NT2/D1 (cell line): ENCODE measurements around the gene RHCG.
A peak's percentile ranks its signal among the peaks of the same experiment; 100 is the strongest.
"Not testable (repeated sequence)": the region's sequence is repeated elsewhere in the genome, so short reads cannot be mapped to it uniquely, and the experiment has no call there.

Experiments used
- DNase-seq: peaks from one replicate; pipeline ENCODE4 v3.0.0-alpha.2; 2011; ENCODE audit warnings: low read depth, low spot score
- H3K27me3 ChIP-seq: 2 replicates; pipeline ENCODE4 v1.6.0; 2011; ENCODE audit warnings: mild to moderate bottlenecking; ENCODE audit not compliant: insufficient read length, insufficient read depth
- H3K36me3 ChIP-seq: 2 replicates; pipeline ENCODE4 v1.6.1; 2011; ENCODE audit warnings: mild to moderate bottlenecking, low read length, mixed read lengths; ENCODE audit not compliant: insufficient read depth, insufficient read length
- H3K4me1 ChIP-seq: 2 replicates; pipeline ENCODE4 v1.5.1; 2011; ENCODE audit not compliant: insufficient read depth, insufficient read length
- H3K4me3 ChIP-seq: 2 replicates; pipeline ENCODE4 v1.5.1; 2011; ENCODE audit warnings: low read depth; ENCODE audit not compliant: insufficient read length
- H3K9ac ChIP-seq: 2 replicates; pipeline ENCODE4 v1.6.0; 2011; ENCODE audit warnings: low read depth; ENCODE audit not compliant: insufficient read length
- H3K9me3 ChIP-seq: 2 replicates; pipeline ENCODE4 v1.5.1; 2011; ENCODE audit warnings: mild to moderate bottlenecking, low read length; ENCODE audit not compliant: insufficient read depth
- SUZ12 ChIP-seq: IDR thresholded peaks from 2 replicates; pipeline ENCODE4 v1.6.1; 2011; ENCODE audit not compliant: insufficient read length, insufficient read depth; ENCODE audit errors: extremely low read depth
- YY1 ChIP-seq: IDR thresholded peaks from 2 replicates; pipeline ENCODE4 v1.6.1; 2011; ENCODE audit not compliant: insufficient read length, insufficient read depth
- ZNF274 ChIP-seq: IDR thresholded peaks from 2 replicates; pipeline ENCODE4 v1.6.1; 2011; ENCODE audit warnings: mild to moderate bottlenecking, low read depth, low read length

The RHCG gene

DNA sequence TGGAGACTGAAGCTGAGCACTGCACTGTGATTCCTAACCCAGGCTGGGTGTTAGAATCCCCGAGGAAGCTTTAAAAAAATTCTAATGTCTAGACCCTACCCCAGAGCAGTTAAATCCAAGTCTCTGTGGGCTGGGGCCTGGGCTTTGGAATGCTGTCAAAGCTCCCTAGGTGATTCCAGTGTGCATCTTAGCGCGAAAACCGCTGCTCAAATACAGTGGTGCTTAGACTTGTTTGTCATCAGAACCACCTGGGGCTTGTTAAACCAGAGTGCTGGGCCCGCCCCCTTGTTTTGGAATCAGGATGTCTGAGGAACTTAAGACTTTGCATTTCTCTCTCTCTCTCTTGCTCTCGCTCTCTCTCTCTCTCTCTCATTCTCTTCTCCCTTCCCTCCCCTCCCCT is 20.7 kb downstream of the RHCG start:
- DNase-seq: no peak
- Histone ChIP-seq H3K27me3 (peaks cover 64% of the 10 kb centered on the region), H3K9ac (no peak overlapping the region), H3K9me3 (no peaks in the 10 kb centered on the region), H3K4me1 (no peaks in the 10 kb centered on the region), H3K4me3 (no peak overlapping the region), H3K36me3 (no peaks in the 10 kb centered on the region)
- no peak for TF ChIP-seq SUZ12

DNA sequence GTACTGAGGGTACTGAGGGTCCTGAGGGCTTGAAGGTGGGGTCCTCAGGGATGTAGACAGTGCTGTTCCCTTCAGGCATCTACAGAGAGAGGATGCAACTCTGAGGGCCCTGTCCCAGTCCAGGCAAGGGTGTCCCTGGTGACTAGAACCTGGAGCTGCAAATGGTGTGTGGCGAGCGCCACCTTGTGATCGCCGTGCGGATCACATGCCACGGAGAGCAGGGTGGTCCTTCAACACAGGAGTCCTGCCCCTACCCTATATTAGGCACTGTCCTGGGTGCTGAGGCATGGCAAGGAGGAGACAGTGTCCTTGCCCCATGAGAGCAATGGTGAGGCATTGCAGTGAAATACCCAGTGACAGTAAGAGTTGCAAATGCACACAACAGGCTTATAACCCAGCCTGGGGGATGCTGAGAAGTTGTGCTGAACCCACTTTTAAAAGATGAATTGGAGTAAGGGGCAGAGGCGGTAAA is 23.6 kb downstream of the RHCG start:
- no peaks in the 10 kb centered on the region for H3K4me1 ChIP-seq
- no peak overlapping the region for H3K9ac ChIP-seq
- H3K27me3 ChIP-seq: peaks cover 64% of the 10 kb centered on the region
- DNase-seq: peak; percentile 78
- no peaks in the 10 kb centered on the region for H3K9me3 ChIP-seq
- H3K36me3 ChIP-seq: no peaks in the 10 kb centered on the region
- no peak for TF ChIP-seq ZNF274
- H3K4me3 ChIP-seq: no peak overlapping the region

DNA sequence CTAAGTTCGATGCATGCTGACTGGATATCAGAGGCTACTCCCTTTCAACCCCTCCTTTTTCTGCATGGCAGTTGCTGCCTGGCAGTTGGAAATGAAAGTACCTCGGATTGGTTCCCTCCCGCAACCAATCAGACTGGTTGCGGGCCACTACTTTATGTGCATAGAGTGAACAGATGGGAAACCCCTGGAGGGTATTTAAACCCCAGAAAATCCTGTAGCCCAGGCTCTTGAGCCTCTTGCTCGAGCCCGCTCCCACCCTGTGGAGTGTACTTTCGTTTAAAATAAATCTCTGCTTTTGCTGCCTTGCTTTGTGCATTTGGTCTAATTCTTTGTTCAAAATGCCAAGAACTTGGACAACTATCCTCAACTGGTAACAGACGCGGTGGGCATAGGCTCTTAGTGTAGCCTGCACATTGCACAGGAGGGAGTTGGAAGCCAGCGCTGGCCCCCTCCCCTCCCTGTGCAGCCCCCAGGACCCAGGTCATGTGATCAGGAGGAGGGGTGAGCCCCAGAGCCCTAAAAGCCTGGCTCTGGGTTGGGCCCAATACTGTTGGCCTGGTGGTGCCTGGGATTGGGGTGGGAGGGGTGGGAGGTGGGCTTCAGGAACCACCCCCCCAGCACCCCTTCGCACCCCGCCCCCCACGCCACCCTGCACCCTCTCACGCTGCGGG is 26.8 kb downstream of the RHCG start:
- Histone ChIP-seq H3K9me3 (no peaks in the 10 kb centered on the region), H3K4me1 (no peaks in the 10 kb centered on the region), H3K36me3 (no peaks in the 10 kb centered on the region), H3K4me3 (no peak overlapping the region), H3K27me3 (peaks cover 61% of the 10 kb centered on the region), H3K9ac (no peak overlapping the region)
- no peak for TF ChIP-seq SUZ12
- TF ChIP-seq YY1: no peak
- TF ChIP-seq ZNF274: no peak
- no peak for DNase-seq

- H3K27me3 ChIP-seq: peaks cover 61% of the 10 kb centered on the region
- H3K9ac ChIP-seq, H3K9me3 ChIP-seq, DNase-seq, H3K36me3 ChIP-seq, H3K4me3 ChIP-seq, H3K4me1 ChIP-seq: not testable (repeated sequence)
Measured at GRCh38 chr15:89468813-89469212, 27.6 kb downstream of the RHCG start.

DNA sequence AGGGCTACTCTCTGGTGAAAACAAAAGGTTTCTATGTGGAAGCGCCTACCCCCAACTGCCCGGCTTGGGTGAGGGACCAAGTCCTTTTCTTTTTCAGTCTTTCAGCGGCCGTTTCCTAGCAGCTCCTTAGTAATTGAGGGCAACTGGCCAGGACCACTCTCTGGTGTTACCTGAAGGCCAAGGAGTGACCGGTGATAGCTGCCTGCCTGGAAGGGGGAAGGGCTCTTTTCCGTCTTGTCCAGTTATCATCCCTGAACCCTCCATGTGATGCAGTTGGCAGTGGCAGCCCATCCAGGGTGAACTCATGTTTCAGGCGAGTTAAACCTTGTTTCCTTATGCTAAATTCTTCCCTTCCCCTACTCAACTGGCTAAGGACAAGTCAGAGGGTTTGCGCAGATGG is 33.3 kb downstream of the RHCG start:
- H3K9ac ChIP-seq: no peak overlapping the region
- H3K4me3 ChIP-seq: no peak overlapping the region
- H3K27me3 ChIP-seq: peaks cover 83% of the 10 kb centered on the region
- no peak for DNase-seq
- H3K36me3 ChIP-seq: no peaks in the 10 kb centered on the region
- no peaks in the 10 kb centered on the region for H3K9me3 ChIP-seq
- no peak for TF ChIP-seq YY1
- no peak for TF ChIP-seq ZNF274
- no peak for TF ChIP-seq SUZ12
- H3K4me1 ChIP-seq: peaks cover 24% of the 10 kb centered on the region

DNA sequence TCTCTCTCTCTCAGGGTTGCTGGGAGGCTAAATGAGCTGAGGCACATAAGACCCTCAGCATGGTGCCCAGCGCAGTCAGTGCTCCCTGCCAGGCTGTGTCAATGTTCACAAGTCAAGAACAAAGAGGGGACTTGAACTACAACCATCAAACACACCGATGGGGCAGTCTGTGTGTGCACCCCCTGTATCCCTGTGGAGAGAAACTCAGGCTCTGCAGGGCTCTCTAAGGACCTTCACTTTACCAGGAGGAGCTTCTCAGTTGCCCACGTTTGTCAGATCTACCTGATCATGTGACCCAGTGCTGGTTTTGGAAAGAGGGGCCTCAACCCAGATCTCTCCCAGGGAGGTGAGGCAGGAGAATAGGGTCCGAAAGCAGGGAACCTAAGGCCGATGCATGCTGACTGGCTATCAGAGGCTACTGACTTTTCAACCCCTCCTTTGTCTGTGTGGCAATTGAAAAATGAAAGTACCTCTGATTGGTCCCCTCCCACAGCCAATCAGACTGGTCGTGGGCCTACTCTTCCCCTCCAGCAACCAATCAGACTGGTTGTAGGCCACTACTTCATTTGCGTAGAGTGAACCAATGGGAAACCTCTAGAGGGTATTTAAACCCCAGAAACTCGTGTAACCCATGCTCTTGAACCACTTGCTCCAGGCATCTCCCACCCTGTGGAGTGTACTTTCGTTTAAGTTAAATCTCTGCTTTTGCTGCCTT is 34.0 kb downstream of the RHCG start:
- H3K9me3 ChIP-seq: no peaks in the 10 kb centered on the region
- no peak overlapping the region for H3K4me3 ChIP-seq
- peaks cover 90% of the 10 kb centered on the region for H3K27me3 ChIP-seq
- DNase-seq: no peak
- H3K36me3 ChIP-seq: no peaks in the 10 kb centered on the region
- H3K9ac ChIP-seq: no peak overlapping the region
- no peak for TF ChIP-seq ZNF274
- no peak for TF ChIP-seq YY1
- no peak for TF ChIP-seq SUZ12
- H3K4me1 ChIP-seq: peaks cover 24% of the 10 kb centered on the region

- peak overlapping the region; percentile 37 for H3K9ac ChIP-seq
- H3K9me3 ChIP-seq: no peaks in the 10 kb centered on the region
- no peak for TF ChIP-seq YY1
- no peak for TF ChIP-seq ZNF274
- no peak for TF ChIP-seq SUZ12
- peaks cover 24% of the 10 kb centered on the region for H3K4me1 ChIP-seq
- no peaks in the 10 kb centered on the region for H3K36me3 ChIP-seq
- no peak for DNase-seq
- H3K4me3 ChIP-seq: no peak overlapping the region
- peaks cover 91% of the 10 kb centered on the region for H3K27me3 ChIP-seq
Measured at GRCh38 chr15:89461386-89461785, 35.0 kb downstream of the RHCG start.

GRCh38 chr15:89460048-89460447 is 36.3 kb downstream of the RHCG start:
- peaks cover 83% of the 10 kb centered on the region for H3K27me3 ChIP-seq
- no peaks in the 10 kb centered on the region for H3K36me3 ChIP-seq
- DNase-seq: no peak
- no peak overlapping the region for H3K4me3 ChIP-seq
- no peak for TF ChIP-seq ZNF274
- no peak for TF ChIP-seq YY1
- no peak for TF ChIP-seq SUZ12
- H3K9me3 ChIP-seq: no peaks in the 10 kb centered on the region
- no peak overlapping the region for H3K9ac ChIP-seq
- H3K4me1 ChIP-seq: peaks cover 24% of the 10 kb centered on the region
